Bronchial epithelial cell (primary cell): Measurements from ENCODE around the gene UGT1A9. TPM values are rescaled to one million over a fixed set of nuclear protein-coding genes. Genes with fewer than 3 reads are reported as not detected.
A peak's percentile ranks its signal among the peaks of the same experiment; 100 is the strongest.
"Not testable (repeated sequence)": the region's sequence is repeated elsewhere in the genome, so short reads cannot be mapped to it uniquely, and the experiment has no call there.

ENCODE experiments used
- DNase-seq: peaks from one replicate; pipeline ENCODE4 v3.0.0-alpha.2; 2010; ENCODE audit warnings: low read depth
- FAIRE-seq: peaks from 2 replicates; lab custom pipeline; 2011; peaks lifted over from hg19 to GRCh38; lab: Jason Lieb, UNC
- H3K27me3 ChIP-seq: 2 replicates; pipeline ENCODE4 v1.5.1; 2011; ENCODE audit warnings: low read length; ENCODE audit not compliant: control insufficient read depth, insufficient read depth
- H3K36me3 ChIP-seq: 2 replicates; pipeline ENCODE4 v1.5.1; 2011; ENCODE audit warnings: low read length; ENCODE audit not compliant: control insufficient read depth, insufficient read depth
- H3K4me3 ChIP-seq: 2 replicates; pipeline ENCODE4 v1.5.1; 2011; ENCODE audit warnings: mild to moderate bottlenecking, low read depth, low read length, control low read depth
- CTCF ChIP-seq: IDR thresholded peaks from 2 replicates; pipeline ENCODE4 v1.5.1; 2011; ENCODE audit warnings: mild to moderate bottlenecking, moderate library complexity, low read length, control low read depth, inconsistent platforms; ENCODE audit not compliant: insufficient read depth, severe bottlenecking
- total RNA-seq: library from RNA; depleted of rRNA; stranded (reverse); fragments of >200 nt; gene quantifications from 2 replicates; pipeline ENCODE4 v1.2.1, GENCODE V29; 2014

UGT1A9 gene
- total RNA-seq, 1 donor from 2014 or later = 0.26 TPM

GRCh38 chr2:233700028-233700635 lies 28.4 kb downstream of the UGT1A9 start:
- H3K36me3 ChIP-seq = no peaks in the 10 kb centered on the region
- no peaks in the 10 kb centered on the region for H3K27me3 ChIP-seq
- FAIRE-seq = no peak
- no peak overlapping the region for H3K4me3 ChIP-seq
- no peak for DNase-seq
- no peak for TF ChIP-seq CTCF

- H3K36me3 ChIP-seq, DNase-seq, FAIRE-seq, H3K4me3 ChIP-seq, H3K27me3 ChIP-seq: not testable (repeated sequence)
Measured at GRCh38 chr2:233700842-233701241, 29.1 kb downstream of the UGT1A9 start.

- Histone ChIP-seq H3K4me3 (no peak overlapping the region), H3K36me3 (no peaks in the 10 kb centered on the region), H3K27me3 (no peaks in the 10 kb centered on the region)
- no peak for TF ChIP-seq CTCF
- FAIRE-seq (no peak), DNase-seq (no peak)
Measured at GRCh38 chr2:233702238-233702637, 30.5 kb downstream of the UGT1A9 start.

GRCh38 chr2:233705911-233706506 lies 34.3 kb downstream of the UGT1A9 start:
- no peaks in the 10 kb centered on the region for H3K27me3 ChIP-seq
- DNase-seq = peak; percentile 51
- FAIRE-seq = no peak
- H3K36me3 ChIP-seq = peaks cover 1% of the 10 kb centered on the region
- H3K4me3 ChIP-seq = no peak overlapping the region
- no peak for TF ChIP-seq CTCF

GRCh38 chr2:233706720-233707119 lies 35.0 kb downstream of the UGT1A9 start:
- FAIRE-seq = no peak
- H3K27me3 ChIP-seq = no peaks in the 10 kb centered on the region
- peak; percentile 73 for DNase-seq
- no peak for TF ChIP-seq CTCF
- H3K4me3 ChIP-seq = no peak overlapping the region
- H3K36me3 ChIP-seq = peaks cover 1% of the 10 kb centered on the region

GRCh38 chr2:233707940-233708644 lies 36.4 kb downstream of the UGT1A9 start:
- H3K27me3 ChIP-seq = no peaks in the 10 kb centered on the region
- peaks cover 5% of the 10 kb centered on the region for H3K36me3 ChIP-seq
- no peak overlapping the region for H3K4me3 ChIP-seq
- FAIRE-seq (no peak), DNase-seq (peak; percentile 73)
- no peak for TF ChIP-seq CTCF
